K562 (cell line): Measurements from ENCODE around the gene HELZ. TPM values are rescaled to one million over a fixed set of nuclear protein-coding genes. Genes with fewer than 3 reads are reported as not detected.

Source experiments
- ATAC-seq: fragments of 200-7000 bp; cut with Tn5 transposase; 3 replicates; pipeline ENCODE4 v1.9.1; 2020; ENCODE audit warnings: moderate library complexity
- BruUV-seq: library from RNA; stranded (reverse); fragments of 400-500 nt; replicated peaks from 2 replicates; lab custom pipeline; 2021; lab: Mats Ljungman, UMichigan
- CTCF ChIA-PET: fragments of 300-600 bp; formaldehyde crosslinking; extraction: SDS; loops from one replicate; lab custom pipeline; 2021; ENCODE audit warnings: low intra/inter-chr PET ratio; lab: Yijun Ruan, JAX
- POLR2A ChIA-PET: fragments of 300-600, 350-650 bp; sonication (Branson Sonifier 250); formaldehyde crosslinking; extraction: SDS; loops from one replicate; lab custom pipeline; 2021; ENCODE audit warnings: antibody characterized with exemption, inconsistent platforms; lab: Yijun Ruan, JAX
- DNase-seq, 4 experiments: peaks; one replicate each; pipeline versions ENCODE4 v3.0.0 to v3.0.0-alpha.2; 2011 to 2018; ENCODE audit warnings: low spot score in 3 of 4, mixed read lengths in 3 of 4; ENCODE audit errors: extremely low read depth in 1 of 4
- FAIRE-seq: peaks from 2 replicates; lab custom pipeline; 2011; peaks lifted over from hg19 to GRCh38; lab: Jason Lieb, UNC
- H2AFZ ChIP-seq: 2 replicates; pipeline ENCODE4 v1.6.0; 2011; ENCODE audit warnings: low read depth, low read length, control low read depth, inconsistent platforms
- H3K27ac ChIP-seq: fragments of 200-600 bp; 3 replicates; pipeline ENCODE4 v1.8.0; 2011; ENCODE audit warnings: low read depth, mild to moderate bottlenecking, control low read depth, inconsistent platforms, low read length, moderate library complexity, mixed read lengths; ENCODE audit errors: extremely low read depth
- H3K27me3 ChIP-seq, 2 experiments: fragments of 300-600 bp in 1 of 2; 2 replicates in 1 of 2; 3 replicates in 1 of 2; pipeline versions ENCODE4 v1.6.0 to v1.8.0; 2011; ENCODE audit warnings: inconsistent platforms in 2 of 2, low read length in 2 of 2, mild to moderate bottlenecking in 1 of 2, mixed read lengths in 1 of 2, moderate library complexity in 1 of 2; ENCODE audit not compliant: control insufficient read depth in 2 of 2, insufficient read depth in 2 of 2
- H3K36me3 ChIP-seq: fragments of 300-600 bp; 3 replicates; pipeline ENCODE4 v1.8.0; 2011; ENCODE audit warnings: mild to moderate bottlenecking, low read length, inconsistent platforms; ENCODE audit not compliant: control insufficient read depth, insufficient read depth
- H3K4me1 ChIP-seq, 2 experiments: fragments of 200-600 bp in 1 of 2; replicated peaks in 1 of 2; 2 replicates in 1 of 2; 3 replicates in 1 of 2; pipeline versions ENCODE4 v1.5.1 to v1.8.0; 2011; ENCODE audit warnings: inconsistent platforms in 2 of 2, low read length in 2 of 2, mild to moderate bottlenecking in 1 of 2, mixed read lengths in 1 of 2, moderate library complexity in 1 of 2; ENCODE audit not compliant: control insufficient read depth in 2 of 2, insufficient read depth in 2 of 2
- H3K4me2 ChIP-seq: 2 replicates; pipeline ENCODE4 v1.6.1; 2011; ENCODE audit warnings: low read length, control low read depth, inconsistent platforms, mixed read lengths; ENCODE audit not compliant: insufficient read depth
- H3K4me3 ChIP-seq: fragments of 200-600 bp; sonication (generic), shearing (Covaris generic); 2 replicates; pipeline ENCODE4 v1.5.1; 2016; ENCODE audit warnings: control low read depth, inconsistent platforms
- H3K79me2 ChIP-seq: fragments of 200-600 bp; 3 replicates; pipeline ENCODE4 v1.8.0; 2011; ENCODE audit warnings: low read length, inconsistent platforms; ENCODE audit not compliant: control insufficient read depth, insufficient read depth
- H3K9ac ChIP-seq, 2 experiments: 2 replicates each; pipeline versions ENCODE4 v1.6.0 to v1.6.1; 2011; ENCODE audit warnings: low read depth in 2 of 2, low read length in 2 of 2, control low read depth in 1 of 2, inconsistent platforms in 1 of 2, mild to moderate bottlenecking in 1 of 2, mixed read lengths in 1 of 2; ENCODE audit not compliant: insufficient read depth in 1 of 2
- H3K9me1 ChIP-seq: one replicate; pipeline ENCODE4 v1.6.0; 2011; ENCODE audit warnings: inconsistent platforms, mild to moderate bottlenecking, low read length, moderate library complexity; ENCODE audit not compliant: control insufficient read depth, insufficient read depth
- H3K9me3 ChIP-seq: replicated peaks from 2 replicates; pipeline ENCODE4 v1.5.1; 2011; ENCODE audit warnings: low read depth, low read length, inconsistent platforms; ENCODE audit not compliant: control insufficient read depth, insufficient read depth
- H4K20me1 ChIP-seq: replicated peaks from 2 replicates; pipeline ENCODE4 v1.6.1; 2011; ENCODE audit warnings: low read length, inconsistent platforms, mixed read lengths; ENCODE audit not compliant: control insufficient read depth, insufficient read depth
- HCFC1 ChIP-seq: IDR thresholded peaks from 2 replicates; pipeline ENCODE4 v1.6.1; 2012; ENCODE audit warnings: low read depth, low read length, improper control_type of control experiment
- TAF15 ChIP-seq: fragments of 200-400 bp; formaldehyde crosslinking; IDR thresholded peaks from 2 replicates; pipeline ENCODE4 v1.6.1; 2017; ENCODE audit warnings: mild to moderate bottlenecking, low read depth, low read length, moderate library complexity
- ZNF143 ChIP-seq: sonication (generic); formaldehyde crosslinking; IDR thresholded peaks from 2 replicates; pipeline ENCODE4 v1.9.0; 2022; ENCODE audit warnings: mild to moderate bottlenecking, missing genetic modification reagents
- ZNF212 ChIP-seq: fragments of 450-650 bp; formaldehyde crosslinking; IDR thresholded peaks from 2 replicates; pipeline ENCODE4 v1.4.0; 2020; ENCODE audit warnings: mild to moderate bottlenecking
- WGBS: fragments of 100-300 bp; shearing (Covaris generic); methylation state at CpG from one replicate; pipeline ENCODE4 v1.1.6; 2016; ENCODE audit warnings: low coverage, mixed read lengths; ENCODE audit not compliant: insufficient coverage; ENCODE audit errors: missing lambda C conversion rate; 5-methylcytosine and 5-hydroxymethylcytosine counted together
- in situ Hi-C: fragments of 300-500 bp; cut with MboI; formaldehyde crosslinking; loops from 4 replicates; pipeline ENCODE4 v1.15.0; 2018; ENCODE audit warnings: inconsistent platforms, mixed read lengths
- intact Hi-C: fragments of 100-400 bp; cut with micrococcal nuclease; formaldehyde crosslinking; loops from 2 replicates; pipeline ENCODE4 v1.14.2; 2022
- polyA plus RNA-seq, 8 experiments: library from polyadenylated mRNA; depleted of rRNA in 4 of 8; stranded (reverse) in 5 of 8; unstranded in 3 of 8; fragments of >200 nt; fragmentation: Nextera tagmentation in 2 of 8; fragmentation: Illumina TruSeq in 1 of 8; extraction: Ambion mirVana in 2 of 8; extraction: Trizol in 1 of 8; gene quantifications; 2 replicates each; pipeline versions ENCODE4 v1.2.1 to v1.2.3, GENCODE V29; 2011 to 2014; ENCODE audit warnings: inconsistent platforms in 1 of 8, missing spikeins in 1 of 8
- total RNA-seq, 7 experiments: library from RNA; depleted of rRNA in 6 of 7; stranded (reverse); fragments of >200 nt in 6 of 7; fragmentation: Illumina TruSeq in 2 of 7; extraction: Trizol in 2 of 7; gene quantifications; 2 replicates each; pipeline versions ENCODE4 v1.2.1 to v1.2.3, GENCODE V29; 2011 to 2021; ENCODE audit warnings: low replicate concordance in 1 of 7
- TF ChIP-seq, protein P1 (sequence below): fragments of 150-350 bp; conservative IDR thresholded peaks from 2 replicates; pipeline ENCODE4 v1.6.1; 2014; ENCODE audit warnings: low read length

HELZ gene
- total and polyA plus RNA-seq, 9 of the 15 experiments (the other 6 are each of a cell fraction or from before 2014, with no cell fraction given), result 5.2 to 39.8 (median 17.3) TPM

- TF ChIP-seq, protein P1, sequence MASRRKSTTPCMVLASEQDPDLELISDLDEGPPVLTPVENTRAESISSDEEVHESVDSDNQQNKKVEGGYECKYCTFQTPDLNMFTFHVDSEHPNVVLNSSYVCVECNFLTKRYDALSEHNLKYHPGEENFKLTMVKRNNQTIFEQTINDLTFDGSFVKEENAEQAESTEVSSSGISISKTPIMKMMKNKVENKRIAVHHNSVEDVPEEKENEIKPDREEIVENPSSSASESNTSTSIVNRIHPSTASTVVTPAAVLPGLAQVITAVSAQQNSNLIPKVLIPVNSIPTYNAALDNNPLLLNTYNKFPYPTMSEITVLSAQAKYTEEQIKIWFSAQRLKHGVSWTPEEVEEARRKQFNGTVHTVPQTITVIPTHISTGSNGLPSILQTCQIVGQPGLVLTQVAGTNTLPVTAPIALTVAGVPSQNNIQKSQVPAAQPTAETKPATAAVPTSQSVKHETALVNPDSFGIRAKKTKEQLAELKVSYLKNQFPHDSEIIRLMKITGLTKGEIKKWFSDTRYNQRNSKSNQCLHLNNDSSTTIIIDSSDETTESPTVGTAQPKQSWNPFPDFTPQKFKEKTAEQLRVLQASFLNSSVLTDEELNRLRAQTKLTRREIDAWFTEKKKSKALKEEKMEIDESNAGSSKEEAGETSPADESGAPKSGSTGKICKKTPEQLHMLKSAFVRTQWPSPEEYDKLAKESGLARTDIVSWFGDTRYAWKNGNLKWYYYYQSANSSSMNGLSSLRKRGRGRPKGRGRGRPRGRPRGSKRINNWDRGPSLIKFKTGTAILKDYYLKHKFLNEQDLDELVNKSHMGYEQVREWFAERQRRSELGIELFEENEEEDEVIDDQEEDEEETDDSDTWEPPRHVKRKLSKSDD, result no peak
Measured at GRCh38 chr17:67082107-67082506, 162.9 kb downstream of the HELZ start (continued).

GRCh38 chr17:67080804-67081203, 164.2 kb downstream of the HELZ start:
- 33% methylated on average over 2 of the region's 2 CpGs for WGBS
- in situ Hi-C loops (no loop called here), intact Hi-C loops (no loop called here)
- Histone ChIP-seq H3K9ac (no peak overlapping the region), H3K4me2 (no peak overlapping the region), H3K9me3 (no peaks in the 10 kb centered on the region), H3K36me3 (peaks cover 45% of the 10 kb centered on the region), H4K20me1 (no peaks in the 10 kb centered on the region), H3K9me1 (no peaks in the 10 kb centered on the region), H3K4me3 (no peak overlapping the region), H3K4me1 (no peaks in the 10 kb centered on the region), H3K27me3 (no peaks in the 10 kb centered on the region), H2AFZ (no peak overlapping the region), H3K27ac (no peak overlapping the region), H3K79me2 (no peaks in the 10 kb centered on the region)
- ATAC-seq (peak; percentile 47), DNase-seq (no peak), FAIRE-seq (no peak)
- TF ChIP-seq ZNF143 (CRISPR knock-in tag) (peak; percentile 56; the same call in 1 of the 2 replicates), ZNF212 (CRISPR knock-in tag) (no peak), TAF15 (no peak), HCFC1 (peak; percentile 25; the same call in 1 of the 2 replicates)
- no TSS peak for BruUV-seq
- ChIA-PET CTCF (no interaction called here), POLR2A (no interaction called here)
